Fibroblast of skin of abdomen (primary cell): ENCODE data around the gene NEK9. TPM values are rescaled to one million over a fixed set of nuclear protein-coding genes. Genes with fewer than 3 reads are reported as not detected.
"Not testable (repeated sequence)": the region's sequence is repeated elsewhere in the genome, so short reads cannot be mapped to it uniquely, and the experiment has no call there.

Experiments used
- DNase-seq: peaks from one replicate; pipeline ENCODE4 v3.0.0-alpha.2; 2013
- polyA plus RNA-seq, 2 experiments: library from polyadenylated mRNA; unstranded; fragments of 120-200 nt; gene quantifications; one replicate each; pipeline ENCODE4 v1.2.1, GENCODE V29; 2013; ENCODE audit not compliant: insufficient read length in 2 of 2

NEK9 gene
- 78.2 TPM for polyA plus RNA-seq (2013, experiment 1 of 2; ENCODE audit: insufficient read length)
- 76.1 TPM for polyA plus RNA-seq (2013, experiment 2 of 2; ENCODE audit: insufficient read length)

GRCh38 chr14:75126679-75127473 lies at the start of gene NEK9:
Gene NEK9, minus strand, starts transcription at chr14:75127048. Its CDS starts 127 bp downstream, at chr14:75126921.
- peak; percentile 85 for DNase-seq

- peak; percentile 87 for DNase-seq
These were observed 49.4 kb upstream of the NEK9 start, which contains the start of gene TMED10 for GRCh38 chr14:75176142-75176820. Gene TMED10, minus strand, starts transcription at chr14:75176612. Its CDS starts 33 bp downstream, at chr14:75176579.

DNA sequence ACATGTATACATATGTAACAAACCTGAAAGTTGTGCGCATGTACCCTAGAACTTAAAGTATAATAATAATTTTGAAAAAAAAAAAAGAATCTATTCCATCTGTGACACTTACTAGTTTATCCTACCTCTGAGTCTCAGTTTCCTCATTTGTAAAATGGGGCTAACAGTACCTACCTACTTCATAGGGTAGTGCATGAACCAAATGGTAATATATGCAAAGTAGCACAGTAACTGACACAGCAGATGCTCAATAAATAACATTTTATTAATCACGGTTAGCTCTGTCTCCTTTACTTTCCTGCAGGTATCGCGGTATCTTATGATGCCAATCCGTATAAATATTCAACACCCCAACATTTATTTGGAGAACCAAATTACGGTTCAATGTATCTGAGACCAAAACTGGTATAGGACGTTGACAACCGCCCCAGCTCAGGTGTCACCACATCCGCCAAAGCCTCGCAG lies 48.9 kb upstream of the NEK9 start:
- no peak for DNase-seq

DNA sequence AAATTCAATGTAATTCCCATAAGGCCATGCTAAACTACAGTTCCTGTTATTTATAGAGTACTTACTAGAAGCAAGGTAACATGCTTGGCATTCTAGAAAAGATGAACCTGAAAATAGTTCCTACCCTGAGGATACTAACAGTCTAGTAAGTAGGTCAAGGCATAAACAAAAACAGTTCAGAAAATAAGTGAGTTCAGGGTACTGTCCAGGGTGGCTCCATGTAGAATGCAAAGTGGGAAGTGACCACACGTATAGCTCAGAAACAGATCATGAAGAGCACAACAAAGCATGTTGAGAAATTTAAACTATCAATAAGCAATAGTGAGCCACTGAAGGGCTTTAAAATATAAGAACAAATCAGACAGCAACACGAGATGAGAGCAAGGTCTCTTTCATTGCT lies 47.2 kb upstream of the NEK9 start:
- DNase-seq, result no peak

DNA sequence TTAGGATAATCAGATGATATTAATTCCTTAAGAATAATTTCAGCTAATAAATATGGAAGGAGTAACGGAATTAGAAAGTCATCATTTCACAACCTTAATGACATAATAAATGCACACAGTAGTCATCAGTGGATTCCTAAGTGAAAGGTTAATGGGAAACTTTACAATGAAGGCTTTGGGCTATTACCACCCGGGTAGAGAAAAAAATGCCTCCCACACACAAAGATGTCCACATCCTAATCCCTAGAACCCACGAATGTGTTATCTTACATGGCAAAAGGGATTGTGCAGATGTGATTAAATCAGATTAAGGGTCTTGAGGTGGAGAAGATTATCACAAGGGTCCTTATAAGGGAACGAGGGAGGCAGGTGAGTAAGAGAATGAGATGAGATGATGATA lies 43.9 kb upstream of the NEK9 start:
- no peak for DNase-seq

- no peak for DNase-seq
These were observed 41.9 kb upstream of the NEK9 start for GRCh38 chr14:75168586-75169335.

- DNase-seq, result no peak
These were observed 40.5 kb upstream of the NEK9 start for GRCh38 chr14:75167325-75167724.

GRCh38 chr14:75165586-75166391 lies 38.9 kb upstream of the NEK9 start:
- no peak for DNase-seq

DNA sequence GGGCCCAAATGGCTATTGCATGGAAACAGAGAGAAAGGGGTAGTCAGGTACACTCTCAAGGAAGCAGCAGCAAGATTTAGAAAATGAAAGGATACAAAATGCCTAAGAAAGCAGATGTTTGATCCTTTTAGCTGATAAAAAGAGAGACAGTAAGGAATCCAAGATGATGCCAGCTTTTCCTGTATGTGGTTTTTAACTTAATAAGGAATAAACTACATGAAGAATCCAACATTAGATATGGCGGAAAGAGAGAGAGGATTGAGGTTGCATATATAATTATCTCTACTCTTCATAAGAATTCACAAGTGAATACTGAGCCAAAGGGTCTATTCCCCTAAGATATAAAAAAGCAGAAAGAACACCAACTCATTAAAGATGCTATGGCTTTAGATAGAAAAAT lies 38.0 kb upstream of the NEK9 start:
- DNase-seq, result no peak

- DNase-seq, result no peak
These were observed 36.8 kb upstream of the NEK9 start for GRCh38 chr14:75163677-75164076.

GRCh38 chr14:75162631-75163030 lies 35.8 kb upstream of the NEK9 start:
- DNase-seq, result no peak

- no peak for DNase-seq
These were observed 32.2 kb upstream of the NEK9 start for GRCh38 chr14:75158843-75159614.

- no peak for DNase-seq
These were observed 30.1 kb upstream of the NEK9 start for GRCh38 chr14:75156901-75157300.

DNA sequence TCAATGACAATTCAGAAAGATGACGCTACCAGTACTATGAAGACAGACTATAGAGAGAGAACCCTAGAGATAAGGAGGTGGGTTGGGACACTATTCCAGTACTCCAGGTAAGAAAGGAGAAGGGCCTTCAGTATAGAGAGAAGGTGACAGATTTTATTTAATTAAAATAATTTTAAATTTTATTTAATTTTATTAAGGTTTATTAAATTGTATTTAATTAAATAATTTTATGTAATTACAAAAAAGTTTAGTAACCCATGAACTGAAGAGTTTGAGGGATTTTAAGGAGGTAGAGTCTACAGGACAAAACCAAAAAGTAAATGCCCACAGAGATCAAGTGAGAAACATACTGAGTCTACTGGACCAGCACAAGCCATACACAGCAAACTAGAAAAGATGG lies 29.3 kb upstream of the NEK9 start:
- no peak for DNase-seq

GRCh38 chr14:75155169-75155568 lies 28.3 kb upstream of the NEK9 start:
- DNase-seq, result no peak

GRCh38 chr14:75153295-75153694 lies 26.4 kb upstream of the NEK9 start:
- no peak for DNase-seq

DNA sequence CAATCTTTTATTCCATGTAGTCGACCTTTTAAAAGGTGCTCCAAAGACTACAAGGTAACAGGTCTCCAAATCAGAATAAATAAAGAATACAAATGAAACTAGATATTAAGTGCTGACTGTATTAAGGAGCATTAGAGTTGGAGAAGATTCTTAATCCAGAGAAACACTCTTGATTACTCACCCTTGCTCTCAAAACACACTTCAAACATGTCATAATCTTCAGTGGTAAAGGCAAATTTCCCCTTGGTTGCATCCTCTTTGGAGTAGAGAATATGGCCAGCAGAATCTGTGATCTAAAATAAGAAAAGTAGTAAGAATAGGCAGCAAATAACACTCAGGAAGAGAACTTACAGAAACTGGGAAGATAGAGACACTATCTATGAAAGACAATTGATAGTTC lies 25.0 kb upstream of the NEK9 start:
- DNase-seq, result no peak

- DNase-seq, result not testable (repeated sequence)
These were observed 23.8 kb upstream of the NEK9 start for GRCh38 chr14:75150637-75151036.

DNA sequence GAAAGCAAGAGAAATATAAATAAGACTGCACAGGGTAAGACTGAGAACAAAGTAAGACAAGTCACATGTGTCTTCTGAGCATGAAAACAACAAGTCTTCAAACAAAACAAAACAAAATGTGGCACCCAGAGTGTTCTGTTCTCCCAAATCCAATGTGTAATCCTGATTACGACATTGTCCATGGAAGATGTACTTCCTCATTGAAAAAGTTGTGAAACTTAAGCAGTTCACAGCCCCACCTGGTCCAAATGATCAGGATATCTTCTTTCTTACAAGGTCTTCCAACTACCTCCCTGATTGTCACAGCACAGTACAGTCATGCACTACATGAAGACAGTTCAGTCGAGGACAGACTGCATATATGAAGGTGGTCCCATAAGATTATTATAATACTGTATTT lies 23.3 kb upstream of the NEK9 start:
- no peak for DNase-seq

DNA sequence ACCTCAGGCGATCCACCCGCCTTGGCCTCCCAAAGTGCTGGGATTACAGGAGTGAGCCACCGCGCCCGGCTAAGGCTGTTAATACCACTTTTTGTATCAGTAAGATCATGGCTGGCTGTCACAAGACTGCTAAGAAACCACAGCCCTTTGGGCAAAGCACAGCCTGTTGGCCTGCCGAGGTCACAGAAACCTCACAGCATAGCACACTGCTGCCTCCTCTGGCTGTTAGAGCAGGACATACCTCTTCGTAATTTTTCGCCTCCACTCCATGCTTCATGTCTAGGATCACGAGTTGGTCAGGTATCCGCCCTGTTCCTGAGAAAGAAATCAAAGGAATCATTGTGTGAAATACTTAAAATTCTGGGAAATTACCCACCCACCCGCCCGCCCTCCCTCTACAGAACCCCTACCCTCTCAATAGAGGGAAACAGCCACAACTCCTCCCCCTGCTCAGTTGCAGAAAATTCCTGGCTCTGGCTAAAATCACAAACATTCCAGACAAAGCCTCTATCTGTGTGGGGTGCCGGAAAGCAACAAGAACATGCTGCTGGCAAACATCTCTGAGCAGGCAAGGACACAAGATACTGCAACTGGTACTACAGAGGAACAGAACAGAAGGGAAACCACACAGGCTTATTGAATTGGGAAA lies 20.7 kb upstream of the NEK9 start:
- peak; percentile 73 for DNase-seq

- DNase-seq, result no peak
These were observed 18.1 kb upstream of the NEK9 start for GRCh38 chr14:75144944-75145343.
